CD4-positive, CD25-positive, alpha-beta regulatory T cell (primary cell): Measurements from ENCODE around the gene FGGY. TPM values are rescaled to one million over a fixed set of nuclear protein-coding genes. Genes with fewer than 3 reads are reported as not detected.

Experiments
- ATAC-seq, 2 donors: fragments of 150-1000 bp; cut with Tn5 transposase; one replicate each; pipeline ENCODE4 v1.10.0; 2021; ENCODE audit warnings: low read depth in 2 of 2, moderate number of reproducible peaks in 2 of 2, moderate library complexity in 1 of 2
- DNase-seq, 3 donors: peaks; one replicate each; pipeline versions ENCODE4 v3.0.0 to v3.0.0-alpha.2; 2012 to 2022; ENCODE audit warnings: mixed read lengths in 1 of 3
- H3K27ac ChIP-seq: one replicate; pipeline ENCODE4 v1.7.0; 2013; ENCODE audit warnings: mild to moderate bottlenecking, low read length; ENCODE audit not compliant: insufficient read depth, poor library complexity, severe bottlenecking
- H3K27me3 ChIP-seq: one replicate; pipeline ENCODE4 v1.7.0; 2013; ENCODE audit warnings: low read length; ENCODE audit not compliant: control insufficient read depth, insufficient read depth
- H3K36me3 ChIP-seq: one replicate; pipeline ENCODE4 v1.7.0; 2013; ENCODE audit warnings: mild to moderate bottlenecking, low read length, moderate library complexity; ENCODE audit not compliant: control insufficient read depth, insufficient read depth
- H3K4me1 ChIP-seq: 2 replicates; pipeline ENCODE4 v1.7.0; 2013; ENCODE audit warnings: mild to moderate bottlenecking, low read length; ENCODE audit not compliant: insufficient read depth, control insufficient read depth, poor library complexity, severe bottlenecking
- H3K4me3 ChIP-seq: one replicate; pipeline ENCODE4 v1.7.0; 2013; ENCODE audit warnings: low read depth, mild to moderate bottlenecking, low read length, moderate library complexity
- H3K9me3 ChIP-seq, 2 experiments: 1 replicate in 1 of 2; 2 replicates in 1 of 2; pipeline ENCODE4 v1.7.0; 2013; ENCODE audit warnings: low read length in 2 of 2, mild to moderate bottlenecking in 1 of 2, moderate library complexity in 1 of 2; ENCODE audit not compliant: control insufficient read depth in 2 of 2
- H3K27ac Mint-ChIP-seq, 3 donors: one replicate each; pipeline ENCODE4 v1.8.0; 2020 to 2022; ENCODE audit warnings: mild to moderate bottlenecking in 3 of 3, mixed read lengths in 3 of 3, moderate library complexity in 2 of 3
- H3K27me3 Mint-ChIP-seq: one replicate; pipeline ENCODE4 v1.8.0; 2022; ENCODE audit warnings: mild to moderate bottlenecking, mixed read lengths
- H3K36me3 Mint-ChIP-seq: one replicate; pipeline ENCODE4 v1.8.0; 2020; ENCODE audit warnings: mixed read lengths
- H3K4me1 Mint-ChIP-seq, 4 donors: one replicate each; pipeline ENCODE4 v1.8.0; 2020 to 2022; ENCODE audit warnings: mixed read lengths in 4 of 4, mild to moderate bottlenecking in 1 of 4
- H3K4me3 Mint-ChIP-seq, 4 donors: one replicate each; pipeline ENCODE4 v1.8.0; 2020 to 2022; ENCODE audit warnings: mild to moderate bottlenecking in 4 of 4, mixed read lengths in 4 of 4, moderate library complexity in 3 of 4
- H3K9me3 Mint-ChIP-seq, 7 donors: one replicate each; pipeline ENCODE4 v1.8.0; 2020 to 2022; ENCODE audit warnings: mixed read lengths in 7 of 7, mild to moderate bottlenecking in 3 of 7, moderate library complexity in 2 of 7
- polyA plus RNA-seq, 4 donors: library from polyadenylated mRNA; unstranded; fragments of 300-500 nt; fragmentation: Illumina TruSeq; gene quantifications; one replicate each; pipeline ENCODE4 v1.2.3, GENCODE V29; 2021
- total RNA-seq: library from RNA; stranded (reverse); gene quantifications from one replicate; pipeline ENCODE4 v1.2.3, GENCODE V29; 2022

The FGGY gene
- total and polyA plus RNA-seq, 5 donors from 2014 or later, result 1.9 to 7.7 (median 4.5) TPM

DNA sequence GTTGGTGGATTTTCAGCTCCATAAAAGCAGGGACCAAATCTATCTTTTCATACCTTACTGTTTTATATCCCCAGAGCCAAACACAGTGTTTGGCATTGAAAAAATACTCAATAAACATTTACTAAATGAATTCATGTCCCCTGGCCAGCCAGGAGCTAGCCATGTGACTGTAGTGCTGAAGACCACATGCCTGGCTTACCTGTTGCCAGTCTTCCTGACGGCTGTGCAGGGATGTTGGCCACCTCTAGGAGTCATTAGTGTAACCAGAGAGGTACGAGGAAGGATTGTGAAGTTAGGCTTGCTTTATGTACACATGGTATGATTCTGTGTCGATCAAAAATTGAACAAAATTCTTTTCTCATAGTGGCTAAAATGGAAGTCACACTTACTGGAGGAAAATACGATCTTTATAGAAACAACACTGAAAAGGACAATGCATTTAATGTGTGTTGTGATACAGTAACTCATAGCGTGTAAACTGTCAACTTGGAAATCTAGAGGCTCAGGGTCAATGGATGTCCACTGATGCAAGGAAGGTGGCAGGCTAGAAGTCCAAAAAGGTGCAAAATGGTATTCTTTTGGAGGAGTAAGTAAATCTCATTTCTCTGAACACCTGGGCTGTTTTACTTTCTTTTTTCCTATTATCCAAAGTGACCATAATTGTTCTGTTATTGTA lies 60.9 kb downstream of the FGGY start:
- H3K27me3 ChIP-seq, result no peaks in the 10 kb centered on the region
- no peaks in the 10 kb centered on the region for H3K36me3 ChIP-seq
- H3K36me3 Mint-ChIP-seq, result peaks cover 12% of the 10 kb centered on the region
- peaks cover 0 to 5% (median 0%) of the 10 kb centered on the region in 4 donors for H3K4me1 Mint-ChIP-seq
- H3K27me3 Mint-ChIP-seq, result no peaks in the 10 kb centered on the region
- no peaks in the 10 kb centered on the region for H3K4me1 ChIP-seq
- no peak overlapping the region for H3K4me3 ChIP-seq
- ATAC-seq, result no peak
- DNase-seq, result no peak
- peaks cover 0 to 2% (median 0%) of the 10 kb centered on the region in 7 donors for H3K9me3 Mint-ChIP-seq
- no peak overlapping the region for H3K27ac ChIP-seq
- H3K4me3 Mint-ChIP-seq, result no peak overlapping the region
- no peak overlapping the region for H3K27ac Mint-ChIP-seq
- H3K9me3 ChIP-seq, result no peaks in the 10 kb centered on the region

DNA sequence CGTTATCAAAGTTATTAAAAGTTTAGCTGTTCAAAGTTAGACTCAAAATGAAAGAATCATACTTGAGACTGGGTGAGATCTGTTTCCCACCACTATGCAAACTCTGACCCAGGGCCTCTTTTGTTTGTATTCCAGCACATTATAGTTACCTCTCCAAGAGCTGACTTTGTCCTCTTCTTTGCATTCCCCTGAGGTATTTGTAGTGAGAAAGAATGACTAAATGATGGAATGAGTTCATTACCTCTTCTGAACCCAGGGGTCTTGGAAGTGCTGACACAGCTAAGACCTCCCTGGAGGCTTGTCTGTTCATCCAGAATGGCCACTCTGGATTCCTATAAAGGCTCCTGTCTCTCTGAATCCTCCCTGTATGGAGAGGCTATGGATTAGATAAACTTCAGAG lies 62.4 kb downstream of the FGGY start:
- Histone ChIP-seq H3K27ac (no peak overlapping the region), H3K27me3 (no peaks in the 10 kb centered on the region), H3K36me3 (no peaks in the 10 kb centered on the region), H3K4me3 (no peak overlapping the region), H3K9me3 (no peaks in the 10 kb centered on the region), H3K4me1 (no peaks in the 10 kb centered on the region)
- H3K27me3 Mint-ChIP-seq, result no peaks in the 10 kb centered on the region
- H3K9me3 Mint-ChIP-seq, result peaks cover 0 to 2% (median 0%) of the 10 kb centered on the region in 7 donors
- peaks cover 12% of the 10 kb centered on the region for H3K36me3 Mint-ChIP-seq
- ATAC-seq (no peak), DNase-seq (no peak)
- peaks cover 0 to 5% (median 0%) of the 10 kb centered on the region in 4 donors for H3K4me1 Mint-ChIP-seq
- H3K4me3 Mint-ChIP-seq, result no peak overlapping the region
- no peak overlapping the region for H3K27ac Mint-ChIP-seq

DNA sequence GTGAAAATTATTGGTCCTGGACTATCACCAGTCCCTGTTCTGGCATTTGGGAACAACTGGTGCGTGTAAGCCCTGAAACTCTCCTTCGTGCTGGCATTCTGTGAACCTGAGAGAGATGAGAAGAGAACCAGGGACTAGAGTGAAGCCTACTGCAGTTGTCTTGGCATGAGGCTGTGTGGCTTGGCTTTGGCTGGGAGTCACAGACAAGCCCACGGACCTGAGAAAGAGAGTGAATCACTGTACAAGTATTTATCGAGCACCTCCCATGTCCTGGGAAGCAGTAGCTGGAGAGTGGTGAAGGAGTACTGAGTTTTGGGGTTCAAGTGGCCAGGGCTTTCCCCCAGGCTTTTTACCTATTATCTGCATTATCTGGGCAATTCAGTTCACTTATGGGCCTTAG lies 63.3 kb downstream of the FGGY start:
- Histone ChIP-seq H3K4me3 (no peak overlapping the region), H3K9me3 (no peaks in the 10 kb centered on the region), H3K36me3 (no peaks in the 10 kb centered on the region), H3K27ac (no peak overlapping the region), H3K4me1 (no peaks in the 10 kb centered on the region), H3K27me3 (no peaks in the 10 kb centered on the region)
- H3K27me3 Mint-ChIP-seq, result no peaks in the 10 kb centered on the region
- ATAC-seq (no peak), DNase-seq (no peak)
- H3K36me3 Mint-ChIP-seq, result peaks cover 18% of the 10 kb centered on the region
- H3K9me3 Mint-ChIP-seq, result peaks cover 0 to 5% (median 0%) of the 10 kb centered on the region in 7 donors
- H3K4me3 Mint-ChIP-seq, result no peak overlapping the region
- no peak overlapping the region for H3K27ac Mint-ChIP-seq
- H3K4me1 Mint-ChIP-seq, result no peaks in the 10 kb centered on the region

DNA sequence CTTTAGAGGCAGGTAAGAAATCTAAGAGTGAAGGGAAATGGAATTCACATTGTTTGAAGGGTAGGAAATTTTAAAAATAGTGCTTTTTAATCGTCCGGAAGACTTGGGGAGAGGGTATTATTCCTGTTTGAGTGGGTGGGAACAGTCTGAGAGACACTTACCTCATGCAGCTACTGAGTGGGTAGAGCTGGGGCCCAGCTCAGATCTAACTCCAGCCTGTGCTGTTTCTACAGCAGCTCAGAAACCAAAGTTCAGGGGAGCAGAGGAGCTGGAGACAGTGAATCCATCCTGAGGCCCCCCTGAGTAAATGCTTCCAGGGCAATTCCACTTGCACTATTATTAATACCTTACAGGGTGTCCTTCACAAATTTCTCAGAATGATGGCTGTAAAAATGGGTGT lies 63.8 kb downstream of the FGGY start:
- DNase-seq, result no peak
- no peaks in the 10 kb centered on the region for H3K4me1 ChIP-seq
- H3K4me3 ChIP-seq, result no peak overlapping the region
- no peaks in the 10 kb centered on the region for H3K27me3 ChIP-seq
- Mint-ChIP-seq H3K27ac (no peak overlapping the region), H3K4me1 (no peaks in the 10 kb centered on the region), H3K9me3 (peaks cover 0 to 5% (median 0%) of the 10 kb centered on the region in 7 donors), H3K4me3 (no peak overlapping the region), H3K36me3 (peaks cover 18% of the 10 kb centered on the region), H3K27me3 (no peaks in the 10 kb centered on the region)
- no peak for ATAC-seq
- no peaks in the 10 kb centered on the region for H3K36me3 ChIP-seq
- H3K9me3 ChIP-seq, result no peaks in the 10 kb centered on the region
- H3K27ac ChIP-seq, result no peak overlapping the region

DNA sequence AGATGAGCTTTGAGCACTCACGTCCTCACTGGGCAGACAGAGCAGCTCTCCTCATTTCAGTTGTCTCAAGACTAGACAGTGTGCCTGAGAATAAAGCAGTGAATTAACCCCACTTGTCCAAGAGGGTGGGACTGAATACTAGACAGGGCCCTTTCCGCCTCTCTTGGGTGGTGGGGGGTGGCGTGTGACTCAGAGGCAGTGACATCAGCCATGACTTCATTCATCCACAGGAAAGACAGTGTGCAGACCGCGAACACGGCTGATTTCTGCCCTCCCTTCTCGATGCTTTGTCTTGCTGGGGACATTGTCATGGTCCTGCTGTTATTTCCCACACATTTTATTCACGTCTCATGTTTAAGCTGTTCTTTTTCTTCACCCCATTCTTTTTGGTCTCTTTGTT lies 64.9 kb downstream of the FGGY start:
- H3K4me1 ChIP-seq, result no peaks in the 10 kb centered on the region
- H3K27ac ChIP-seq, result no peak overlapping the region
- H3K27ac Mint-ChIP-seq, result no peak overlapping the region
- peaks cover 23% of the 10 kb centered on the region for H3K36me3 Mint-ChIP-seq
- no peak for ATAC-seq
- H3K4me3 ChIP-seq, result no peak overlapping the region
- H3K4me1 Mint-ChIP-seq, result no peaks in the 10 kb centered on the region
- no peak for DNase-seq
- H3K9me3 Mint-ChIP-seq, result peaks cover 0 to 5% (median 0%) of the 10 kb centered on the region in 7 donors
- H3K36me3 ChIP-seq, result no peaks in the 10 kb centered on the region
- no peaks in the 10 kb centered on the region for H3K27me3 Mint-ChIP-seq
- no peaks in the 10 kb centered on the region for H3K9me3 ChIP-seq
- H3K4me3 Mint-ChIP-seq, result no peak overlapping the region
- no peaks in the 10 kb centered on the region for H3K27me3 ChIP-seq

DNA sequence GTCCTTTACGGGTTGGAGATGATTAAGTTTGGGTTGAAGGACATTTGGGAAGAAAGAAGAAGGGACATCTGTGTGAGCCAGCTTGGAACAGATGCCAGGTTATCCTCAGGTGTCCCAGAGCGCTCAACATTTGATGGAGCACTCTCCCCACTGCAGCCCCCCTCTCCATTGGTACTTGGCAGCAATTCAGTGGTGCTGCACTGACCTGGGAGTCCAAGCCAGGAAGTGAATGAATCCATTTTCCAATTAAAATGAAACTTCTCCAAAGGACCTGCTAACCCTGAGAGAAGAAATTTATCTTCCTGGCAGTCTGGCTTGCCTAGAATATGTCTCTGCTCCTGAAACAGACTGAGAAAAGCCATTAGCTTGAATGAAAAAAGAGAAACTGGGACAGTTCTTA lies 67.1 kb downstream of the FGGY start:
- ATAC-seq (no peak), DNase-seq (no peak)
- Histone ChIP-seq H3K9me3 (no peaks in the 10 kb centered on the region), H3K4me3 (no peak overlapping the region), H3K27ac (no peak overlapping the region), H3K27me3 (no peaks in the 10 kb centered on the region), H3K4me1 (no peaks in the 10 kb centered on the region), H3K36me3 (no peaks in the 10 kb centered on the region)
- Mint-ChIP-seq H3K36me3 (peaks cover 19% of the 10 kb centered on the region), H3K27ac (no peak overlapping the region), H3K4me1 (no peaks in the 10 kb centered on the region), H3K4me3 (no peak overlapping the region), H3K9me3 (peaks cover 0 to 5% (median 0%) of the 10 kb centered on the region in 7 donors), H3K27me3 (no peaks in the 10 kb centered on the region)

DNA sequence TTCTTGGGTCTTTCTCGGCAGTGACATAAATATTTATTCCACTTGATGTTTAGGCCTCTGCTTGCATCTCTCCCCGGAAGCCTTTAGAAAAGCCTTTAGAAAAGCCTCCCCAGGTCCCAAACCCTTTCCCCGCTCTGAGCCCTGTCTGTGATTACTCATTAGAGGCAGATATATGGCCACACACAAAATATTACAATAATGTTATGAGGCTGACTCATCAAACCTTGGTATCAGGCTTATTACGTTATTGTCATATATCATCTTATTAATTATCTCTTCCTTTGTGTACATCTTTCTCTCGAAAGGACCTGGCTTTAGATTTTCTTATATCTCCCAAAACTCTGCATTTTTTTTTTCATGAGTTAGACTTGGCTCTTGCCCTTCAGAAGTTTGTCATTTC lies 69.5 kb downstream of the FGGY start:
- Mint-ChIP-seq H3K36me3 (peaks cover 17% of the 10 kb centered on the region), H3K4me1 (no peaks in the 10 kb centered on the region), H3K4me3 (no peak overlapping the region), H3K27ac (no peak overlapping the region), H3K9me3 (peaks cover 0 to 5% (median 0%) of the 10 kb centered on the region in 7 donors), H3K27me3 (no peaks in the 10 kb centered on the region)
- Histone ChIP-seq H3K4me1 (no peaks in the 10 kb centered on the region), H3K27ac (no peak overlapping the region), H3K4me3 (no peak overlapping the region), H3K36me3 (no peaks in the 10 kb centered on the region), H3K9me3 (no peaks in the 10 kb centered on the region), H3K27me3 (no peaks in the 10 kb centered on the region)
- ATAC-seq (no peak), DNase-seq (no peak)

DNA sequence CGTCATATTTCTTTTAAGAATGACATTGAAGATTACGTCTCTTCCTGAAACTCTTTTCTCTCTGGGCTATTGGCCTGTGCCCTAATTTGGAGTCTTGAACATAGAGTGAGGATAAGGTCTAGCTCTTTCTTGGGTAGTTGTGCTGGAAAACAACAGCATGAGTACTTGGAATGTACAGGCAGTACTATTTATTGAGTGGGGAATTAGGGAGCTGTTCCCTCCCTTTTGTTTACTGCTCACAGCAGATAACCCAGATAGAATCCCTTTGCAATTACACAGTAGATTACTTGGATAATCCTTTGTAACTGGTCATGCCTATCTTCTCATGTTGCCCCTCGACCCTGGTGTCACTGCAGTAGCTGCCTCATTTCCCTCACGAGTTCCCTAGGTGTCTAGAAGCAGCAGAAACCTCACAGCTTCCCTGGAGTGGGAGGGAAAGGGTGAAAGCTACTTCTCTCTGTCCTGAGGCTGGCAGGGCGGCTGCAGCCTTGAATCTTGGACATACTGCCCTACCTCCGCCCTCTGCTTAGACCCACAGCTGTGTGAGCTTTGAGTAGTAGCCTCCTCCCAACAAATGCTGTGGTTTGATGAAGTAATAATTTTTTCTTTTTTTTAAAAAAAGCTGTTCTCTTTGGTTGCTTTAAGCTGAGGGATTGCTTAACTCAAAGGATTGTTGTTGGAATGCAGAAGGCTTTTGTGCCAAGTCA lies 70.6 kb downstream of the FGGY start:
- no peaks in the 10 kb centered on the region for H3K36me3 ChIP-seq
- H3K4me1 Mint-ChIP-seq, result no peaks in the 10 kb centered on the region
- no peaks in the 10 kb centered on the region for H3K27me3 Mint-ChIP-seq
- ATAC-seq (no peak), DNase-seq (no peak)
- peaks cover 0 to 5% (median 0%) of the 10 kb centered on the region in 7 donors for H3K9me3 Mint-ChIP-seq
- no peaks in the 10 kb centered on the region for H3K27me3 ChIP-seq
- H3K4me1 ChIP-seq, result no peaks in the 10 kb centered on the region
- no peak overlapping the region for H3K4me3 ChIP-seq
- peaks cover 11% of the 10 kb centered on the region for H3K36me3 Mint-ChIP-seq
- H3K27ac Mint-ChIP-seq, result no peak overlapping the region
- H3K27ac ChIP-seq, result no peak overlapping the region
- no peaks in the 10 kb centered on the region for H3K9me3 ChIP-seq
- H3K4me3 Mint-ChIP-seq, result no peak overlapping the region
